ENCODE data around the gene TPCN1.

Gene TPCN1

GRCh38 chr12:113330505-113330904 lies 109.2 kb downstream of the TPCN1 start:
- CTCF ChIA-PET: interaction anchor here (0.8 kb wide), 1 partner anchor 1586 kb away, joined by 3 read pairs; no protein-coding TSS in a partner anchor
- POLR2A ChIA-PET (ENCODE audit: low non-redundant PET): no interaction called here
- no peak for DNase-seq (ENCODE audit: low spot score)
- TF ChIP-seq CTCF (conservative IDR thresholded peaks at IDR 0.05; ENCODE audit: low read depth): no peak
- no peak overlapping the region for H3K27ac ChIP-seq

- no peak for DNase-seq (ENCODE audit: low spot score)
- no peak overlapping the region for H3K27ac ChIP-seq
- TF ChIP-seq CTCF (conservative IDR thresholded peaks at IDR 0.05; ENCODE audit: low read depth): no peak
- CTCF ChIA-PET: interaction anchor here (0.6 kb wide), 1 partner anchor 8 kb away, joined by 3 read pairs; no protein-coding TSS in a partner anchor
- POLR2A ChIA-PET (ENCODE audit: low non-redundant PET): interaction anchor here (0.6 kb wide), 1 partner anchor 102 kb away, joined by 8 read pairs; no protein-coding TSS in a partner anchor
Observed at GRCh38 chr12:113332688-113333417, 111.6 kb downstream of the TPCN1 start.

GRCh38 chr12:113333418-113333750 lies 112.1 kb downstream of the TPCN1 start:
- no peak for DNase-seq (ENCODE audit: low spot score)
- no peak for TF ChIP-seq CTCF (conservative IDR thresholded peaks at IDR 0.05; ENCODE audit: low read depth)
- no peak overlapping the region for H3K27ac ChIP-seq
- ChIA-PET POLR2A (ENCODE audit: low non-redundant PET) (interaction anchor here (0.6 kb wide), 1 partner anchor 103 kb away, joined by 8 read pairs; no protein-coding TSS in a partner anchor), CTCF (no interaction called here)

- POLR2A ChIA-PET (ENCODE audit: low non-redundant PET): interaction anchor here (0.5 kb wide), 1 partner anchor 112 kb away, joined by 4 read pairs; no protein-coding TSS in a partner anchor
- TF ChIP-seq CTCF (conservative IDR thresholded peaks at IDR 0.05; ENCODE audit: low read depth): no peak
- no peak for DNase-seq (ENCODE audit: low spot score)
- CTCF ChIA-PET: no interaction called here
- peak overlapping the region; percentile 51 for H3K27ac ChIP-seq
Observed at GRCh38 chr12:113333877-113334785, 112.9 kb downstream of the TPCN1 start.

- CTCF ChIA-PET: interaction anchor here (0.7 kb wide), 1 partner anchor 63 kb away, joined by 3 read pairs; no protein-coding TSS in a partner anchor
- peak; percentile 92 for DNase-seq (ENCODE audit: low spot score)
- TF ChIP-seq CTCF (conservative IDR thresholded peaks at IDR 0.05; ENCODE audit: low read depth): no peak
Observed at GRCh38 chr12:113334786-113335539, 113.7 kb downstream of the TPCN1 start, which contains the start of gene SLC8B1. TSS of gene SLC8B1 (minus strand) at chr12:113335109. CDS start at chr12:113332878, 2,231 bp downstream.

More at GRCh38 chr12:113334786-113335539, 113.7 kb downstream of the TPCN1 start, which contains the start of gene SLC8B1:
- H3K27ac ChIP-seq: peak within 1 kb of the TSS; percentile 51
- POLR2A ChIA-PET (ENCODE audit: low non-redundant PET): interaction anchor here (0.5 to 0.9 kb wide), 4 partner anchors 24 to 164 kb away, joined by 3 to 8 read pairs (median 4); partner anchors contain the start of gene PLBD2
